Naive thymus-derived CD4-positive, alpha-beta T cell (primary cell): ENCODE results near the gene AATF. TPM values are rescaled to one million over a fixed set of nuclear protein-coding genes. Genes with fewer than 3 reads are reported as not detected.
A peak's percentile ranks its signal among the peaks of the same experiment; 100 is the strongest.

ENCODE experiments used
- ATAC-seq: fragments of 150-1000 bp; cut with Tn5 transposase; 2 replicates; pipeline ENCODE4 v1.10.0; 2021; ENCODE audit warnings: mild to moderate bottlenecking, moderate library complexity
- CTCF ChIA-PET: fragments of 350-600 bp; sonication (Branson Sonifier 250); formaldehyde crosslinking; loops from one replicate; lab custom pipeline; 2021; ENCODE audit warnings: antibody characterized with exemption; lab: Charles Lee
- POLR2A ChIA-PET: fragments of 350-600 bp; sonication (Branson Sonifier 250); formaldehyde crosslinking; loops from one replicate; lab custom pipeline; 2021; ENCODE audit warnings: antibody characterized with exemption, inconsistent platforms; lab: Charles Lee
- DNase-seq, 9 donors: peaks; one replicate each; pipeline versions ENCODE4 v3.0.0 to v3.0.0-alpha.2; 2020 to 2022; ENCODE audit warnings: mixed read lengths in 1 of 9
- H3K27ac ChIP-seq: one replicate; pipeline ENCODE4 v1.7.0; 2013; ENCODE audit warnings: mild to moderate bottlenecking, low read depth, low read length, moderate library complexity
- H3K27me3 ChIP-seq, 2 donors: one replicate each; pipeline ENCODE4 v1.7.0; 2013; ENCODE audit warnings: low read length in 2 of 2, mild to moderate bottlenecking in 2 of 2, moderate library complexity in 2 of 2; ENCODE audit not compliant: control insufficient read depth in 2 of 2, insufficient read depth in 2 of 2
- H3K36me3 ChIP-seq, 3 experiments: 1 replicate in 2 of 3; 2 replicates in 1 of 3; pipeline ENCODE4 v1.7.0; 2013; ENCODE audit warnings: low read length in 3 of 3, mild to moderate bottlenecking in 3 of 3, moderate library complexity in 1 of 3; ENCODE audit not compliant: insufficient read depth in 3 of 3, control insufficient read depth in 2 of 3
- H3K4me1 ChIP-seq, 2 donors: one replicate each; pipeline ENCODE4 v1.7.0; 2013; ENCODE audit warnings: low read length in 2 of 2, mild to moderate bottlenecking in 2 of 2, moderate library complexity in 1 of 2; ENCODE audit not compliant: control insufficient read depth in 2 of 2, insufficient read depth in 2 of 2
- H3K4me3 ChIP-seq: 2 replicates; pipeline ENCODE4 v1.7.0; 2013; ENCODE audit warnings: mild to moderate bottlenecking, low read length
- H3K9me3 ChIP-seq, 3 experiments: 1 replicate in 2 of 3; 2 replicates in 1 of 3; pipeline ENCODE4 v1.7.0; 2013; ENCODE audit warnings: low read length in 3 of 3; ENCODE audit not compliant: control insufficient read depth in 2 of 3
- H3K27ac Mint-ChIP-seq, 9 donors: one replicate each; pipeline ENCODE4 v1.8.0; 2020 to 2022; ENCODE audit warnings: mixed read lengths in 9 of 9, mild to moderate bottlenecking in 8 of 9, moderate library complexity in 5 of 9, inconsistent platforms in 2 of 9
- H3K27me3 Mint-ChIP-seq, 5 donors: one replicate each; pipeline ENCODE4 v1.8.0; 2021 to 2022; ENCODE audit warnings: mixed read lengths in 5 of 5, mild to moderate bottlenecking in 1 of 5
- H3K36me3 Mint-ChIP-seq, 5 donors: one replicate each; pipeline ENCODE4 v1.8.0; 2020 to 2022; ENCODE audit warnings: mixed read lengths in 5 of 5, mild to moderate bottlenecking in 3 of 5, inconsistent platforms in 1 of 5
- H3K4me1 Mint-ChIP-seq, 7 donors: one replicate each; pipeline ENCODE4 v1.8.0; 2020 to 2022; ENCODE audit warnings: mixed read lengths in 7 of 7, mild to moderate bottlenecking in 3 of 7, inconsistent platforms in 1 of 7
- H3K4me3 Mint-ChIP-seq, 10 donors: one replicate each; pipeline ENCODE4 v1.8.0; 2020 to 2022; ENCODE audit warnings: mild to moderate bottlenecking in 10 of 10, mixed read lengths in 10 of 10, moderate library complexity in 6 of 10, inconsistent platforms in 2 of 10
- H3K9me3 Mint-ChIP-seq, 11 donors: one replicate each; pipeline ENCODE4 v1.8.0; 2020 to 2022; ENCODE audit warnings: mixed read lengths in 11 of 11, mild to moderate bottlenecking in 4 of 11, inconsistent platforms in 1 of 11, moderate library complexity in 1 of 11
- intact Hi-C, 2 donors: fragments of 100-400 bp; cut with micrococcal nuclease; formaldehyde crosslinking; loops; one replicate each; pipeline ENCODE4 v1.15.1; 2023
- polyA plus RNA-seq, 2 donors: library from polyadenylated mRNA; unstranded; fragments of 300-500 nt; fragmentation: Illumina TruSeq; gene quantifications; one replicate each; pipeline ENCODE4 v1.2.3, GENCODE V29; 2021
- total RNA-seq, 6 experiments: library from RNA in 5 of 6; stranded (reverse) in 5 of 6; gene quantifications; 1 replicate in 5 of 6; 2 replicates in 1 of 6; pipeline ENCODE4 v1.2.3 and lab custom pipeline; 2021 to 2026

The AATF gene
- total and polyA plus RNA-seq, 7 experiments from 2014 or later: 39.7 to 97.1 (median 60.8) TPM

DNA sequence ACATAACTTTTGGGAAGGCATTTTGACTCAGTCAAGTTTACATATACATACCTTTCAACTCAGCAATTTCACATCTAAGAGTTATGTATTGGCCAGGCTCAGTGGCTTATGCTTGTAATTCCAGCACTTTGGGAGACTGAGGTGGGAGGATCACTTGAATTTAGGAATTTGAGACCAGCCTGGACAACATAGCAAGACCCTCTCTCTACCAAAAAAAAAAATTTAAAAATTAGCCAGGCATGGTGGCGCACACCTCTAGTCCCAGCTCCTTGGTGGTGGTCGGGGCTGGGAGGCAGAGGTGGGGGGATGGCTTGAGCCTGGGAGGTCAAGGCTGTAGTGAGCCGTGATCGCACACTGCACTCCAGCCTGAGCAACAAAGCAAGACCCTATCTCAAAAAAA lies 79.3 kb downstream of the AATF start:
- no peaks in the 10 kb centered on the region for H3K9me3 Mint-ChIP-seq
- Histone ChIP-seq H3K27ac (no peak overlapping the region), H3K27me3 (no peaks in the 10 kb centered on the region), H3K4me1 (no peaks in the 10 kb centered on the region), H3K4me3 (no peak overlapping the region), H3K9me3 (no peaks in the 10 kb centered on the region), H3K36me3 (peaks cover under 1 to 35% (median 5%) of the 10 kb centered on the region in 3 experiments)
- ATAC-seq (no peak), DNase-seq (no peak)
- ChIA-PET POLR2A (interaction anchor here (0.7 kb wide), 1 partner anchor 641 kb away, joined by 4 read pairs; no protein-coding TSS in a partner anchor), CTCF (no interaction called here)
- peaks cover 8 to 39% (median 16%) of the 10 kb centered on the region in 5 donors for H3K36me3 Mint-ChIP-seq
- H3K27ac Mint-ChIP-seq: no peak overlapping the region
- no peak overlapping the region for H3K4me3 Mint-ChIP-seq
- H3K4me1 Mint-ChIP-seq: peaks cover 0 to 25% (median 8%) of the 10 kb centered on the region in 7 donors
- no peaks in the 10 kb centered on the region for H3K27me3 Mint-ChIP-seq
- intact Hi-C loops: no loop called here

- Mint-ChIP-seq H3K27me3 (no peaks in the 10 kb centered on the region), H3K27ac (peak overlapping the region in 1 of 9 donors; percentile 28), H3K36me3 (peaks cover 6 to 41% (median 16%) of the 10 kb centered on the region in 5 donors), H3K4me3 (no peak overlapping the region), H3K9me3 (no peaks in the 10 kb centered on the region), H3K4me1 (peaks cover 0 to 5% (median 0%) of the 10 kb centered on the region in 7 donors)
- DNase-seq (no peak), ATAC-seq (no peak)
- POLR2A ChIA-PET: interaction anchor here (0.6 kb wide), 1 partner anchor 15 kb away, joined by 4 read pairs; no protein-coding TSS in a partner anchor
- no peaks in the 10 kb centered on the region for H3K9me3 ChIP-seq
- no peaks in the 10 kb centered on the region for H3K4me1 ChIP-seq
- intact Hi-C loops: no loop called here
- H3K27ac ChIP-seq: no peak overlapping the region
- no peaks in the 10 kb centered on the region for H3K27me3 ChIP-seq
- CTCF ChIA-PET: no interaction called here
- H3K4me3 ChIP-seq: no peak overlapping the region
- H3K36me3 ChIP-seq: peaks cover 0 to 31% (median 5%) of the 10 kb centered on the region in 3 experiments
Observed at GRCh38 chr17:37031493-37032083, 82.8 kb downstream of the AATF start.

DNA sequence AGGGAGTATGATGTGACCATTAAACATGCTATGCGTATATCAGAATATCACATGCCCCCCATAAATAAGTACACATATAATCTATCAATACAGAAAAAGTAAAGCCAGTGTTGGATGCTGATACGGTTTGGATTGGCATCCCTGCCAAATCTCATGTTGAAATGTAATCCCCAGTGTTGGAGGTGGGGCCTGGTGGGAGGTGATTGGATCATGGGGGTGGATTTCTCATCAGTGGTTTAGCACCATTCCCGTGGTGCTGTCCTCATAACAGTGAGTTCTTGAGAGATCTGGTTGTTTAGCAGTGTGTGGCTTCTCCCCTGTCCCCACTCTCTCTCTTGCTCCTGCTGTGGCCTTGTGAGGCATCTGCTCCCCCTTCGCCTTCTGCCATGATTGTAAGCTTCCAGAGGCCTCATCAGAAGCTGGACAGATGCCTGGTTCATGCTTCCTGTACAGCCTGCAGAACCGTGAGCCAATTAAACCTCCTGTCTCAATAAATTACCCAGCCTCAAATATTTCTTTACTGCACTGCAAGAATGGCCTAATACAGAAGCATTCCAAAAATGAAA lies 88.9 kb downstream of the AATF start:
- Histone ChIP-seq H3K4me1 (no peaks in the 10 kb centered on the region), H3K4me3 (no peak overlapping the region), H3K27ac (no peak overlapping the region), H3K36me3 (peaks cover 0 to 39% (median 0%) of the 10 kb centered on the region in 3 experiments), H3K27me3 (no peaks in the 10 kb centered on the region), H3K9me3 (no peaks in the 10 kb centered on the region)
- ChIA-PET CTCF (interaction anchor here (1.3 kb wide), 1 partner anchor 11 kb away, joined by 3 read pairs; no protein-coding TSS in a partner anchor), POLR2A (no interaction called here)
- intact Hi-C loops: no loop called here
- Mint-ChIP-seq H3K4me1 (peaks cover 0 to 11% (median 4%) of the 10 kb centered on the region in 7 donors), H3K36me3 (peaks cover 2 to 32% (median 12%) of the 10 kb centered on the region in 5 donors), H3K27me3 (no peaks in the 10 kb centered on the region), H3K9me3 (no peaks in the 10 kb centered on the region), H3K4me3 (no peak overlapping the region), H3K27ac (peak overlapping the region in 4 of 9 donors; percentile 7 to 77 (median 31))
- DNase-seq (no peak), ATAC-seq (no peak)

DNA sequence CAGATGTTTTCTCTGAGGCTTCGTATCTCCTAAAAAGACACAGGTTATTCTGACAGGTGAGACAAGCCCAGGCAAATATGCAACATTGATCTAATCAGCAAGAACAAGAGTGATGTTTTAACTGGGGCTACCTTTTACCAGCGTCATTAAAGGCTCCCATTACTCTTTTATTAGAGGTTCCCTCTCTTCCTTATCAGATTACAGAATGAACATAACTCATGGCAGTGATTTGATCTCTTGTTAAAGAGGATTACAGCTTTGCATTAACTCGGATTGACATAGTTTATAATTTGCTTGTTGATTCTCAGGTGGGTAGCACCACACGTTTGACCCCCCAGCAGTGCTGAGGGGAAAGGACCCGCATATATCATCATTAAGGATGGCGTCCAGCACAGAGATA lies 90.5 kb downstream of the AATF start:
- Mint-ChIP-seq H3K4me1 (peaks cover 5 to 16% (median 11%) of the 10 kb centered on the region in 7 donors), H3K27me3 (no peaks in the 10 kb centered on the region), H3K4me3 (no peak overlapping the region), H3K9me3 (no peaks in the 10 kb centered on the region), H3K27ac (peak overlapping the region in 2 of 9 donors; percentile 27 to 73), H3K36me3 (peaks cover 4 to 25% (median 12%) of the 10 kb centered on the region in 5 donors)
- H3K36me3 ChIP-seq: peaks cover 0 to 48% (median 3%) of the 10 kb centered on the region in 3 experiments
- CTCF ChIA-PET: interaction anchor here (0.7 kb wide), 1 partner anchor 1502 kb away, joined by 3 read pairs; no protein-coding TSS in a partner anchor
- intact Hi-C loops: no loop called here
- no peaks in the 10 kb centered on the region for H3K9me3 ChIP-seq
- H3K4me3 ChIP-seq: no peak overlapping the region
- POLR2A ChIA-PET: no interaction called here
- no peaks in the 10 kb centered on the region for H3K4me1 ChIP-seq
- H3K27ac ChIP-seq: peak overlapping the region; percentile 7
- ATAC-seq (no peak), DNase-seq (no peak)
- no peaks in the 10 kb centered on the region for H3K27me3 ChIP-seq

DNA sequence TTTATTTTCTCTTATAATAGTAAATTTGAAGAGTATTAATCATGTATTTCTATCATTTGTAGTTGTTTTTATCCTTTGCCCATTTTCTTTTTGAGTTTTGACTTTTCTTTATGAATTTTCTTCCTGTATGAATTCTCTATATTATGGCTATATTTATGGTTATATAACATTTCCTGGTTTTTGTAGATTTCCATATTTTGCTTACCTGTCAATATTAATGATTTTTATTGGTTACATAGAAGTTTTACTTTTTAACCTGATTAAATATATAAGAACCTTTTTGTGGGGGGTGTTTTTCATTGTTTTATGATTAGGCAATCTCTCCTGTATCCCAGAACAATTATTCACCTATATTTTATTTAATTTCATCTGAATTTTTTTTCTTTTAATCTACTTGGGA lies 93.2 kb downstream of the AATF start:
- H3K4me1 Mint-ChIP-seq: peaks cover 5 to 16% (median 11%) of the 10 kb centered on the region in 7 donors
- ATAC-seq (no peak), DNase-seq (no peak)
- ChIA-PET CTCF (no interaction called here), POLR2A (no interaction called here)
- H3K27me3 Mint-ChIP-seq: no peaks in the 10 kb centered on the region
- H3K27ac Mint-ChIP-seq: no peak overlapping the region
- H3K9me3 Mint-ChIP-seq: no peaks in the 10 kb centered on the region
- no peak overlapping the region for H3K4me3 Mint-ChIP-seq
- H3K36me3 Mint-ChIP-seq: peaks cover 2 to 16% (median 9%) of the 10 kb centered on the region in 5 donors
- Histone ChIP-seq H3K9me3 (no peaks in the 10 kb centered on the region), H3K36me3 (peaks cover 0 to 45% (median 3%) of the 10 kb centered on the region in 3 experiments), H3K4me3 (no peak overlapping the region), H3K27ac (no peak overlapping the region), H3K4me1 (no peaks in the 10 kb centered on the region), H3K27me3 (no peaks in the 10 kb centered on the region)
- intact Hi-C loops: no loop called here

GRCh38 chr17:37043201-37043600 lies 94.4 kb downstream of the AATF start:
- Mint-ChIP-seq H3K27me3 (no peaks in the 10 kb centered on the region), H3K4me3 (peak overlapping the region in 1 of 10 donors; percentile 11), H3K27ac (peak overlapping the region in 7 of 9 donors; percentile 6 to 75 (median 47)), H3K9me3 (no peaks in the 10 kb centered on the region), H3K4me1 (peaks cover 11 to 19% (median 14%) of the 10 kb centered on the region in 7 donors), H3K36me3 (peaks cover 2 to 9% (median 4%) of the 10 kb centered on the region in 5 donors)
- intact Hi-C loops: no loop called here
- Histone ChIP-seq H3K27me3 (no peaks in the 10 kb centered on the region), H3K9me3 (no peaks in the 10 kb centered on the region), H3K4me1 (no peaks in the 10 kb centered on the region), H3K27ac (no peak overlapping the region), H3K4me3 (no peak overlapping the region), H3K36me3 (peaks cover 0 to 36% (median 3%) of the 10 kb centered on the region in 3 experiments)
- ATAC-seq (no peak), DNase-seq (no peak)
- CTCF ChIA-PET: interaction anchor here (0.8 kb wide), 1 partner anchor 440 kb away, joined by 3 read pairs; no protein-coding TSS in a partner anchor
- POLR2A ChIA-PET: interaction anchor here (0.7 kb wide), 1 partner anchor 87 kb away, joined by 3 read pairs; no protein-coding TSS in a partner anchor
